Gastrocnemius medialis (tissue), 4 donors: ENCODE measurements around the gene RNF31.
A peak's percentile ranks its signal among the peaks of the same experiment; 100 is the strongest.

Experiments
- CTCF ChIP-seq, 5 experiments: fragments of 450-650 bp in 3 of 5; fragments of 200-600 bp in 2 of 5; sonication (generic) in 2 of 5; IDR thresholded peaks in 4 of 5; conservative IDR thresholded peaks in 1 of 5; 1 replicate in 4 of 5; 2 replicates in 1 of 5; pipeline ENCODE4 v1.5.1; 2016 to 2019; ENCODE audit warnings: antibody characterized with exemption in 5 of 5, mild to moderate bottlenecking in 3 of 5, moderate library complexity in 3 of 5
- POLR2A ChIP-seq, 2 donors: fragments of 450-650 bp; IDR thresholded peaks; one replicate each; pipeline ENCODE4 v1.6.1; 2017; ENCODE audit warnings: antibody characterized with exemption in 2 of 2, mild to moderate bottlenecking in 2 of 2, moderate library complexity in 2 of 2

GRCh38 chr14:24141097-24141880, 6.0 kb upstream of the RNF31 start, which contains the start of gene EMC9:
- peak; percentile 60 to 89 (median 80) for TF ChIP-seq CTCF (IDR thresholded peaks at IDR 0.05 in 4 of 5, conservative IDR thresholded peaks at IDR 0.05 in 1 of 5)
- TF ChIP-seq POLR2A (IDR thresholded peaks at IDR 0.05), result peak; percentile 94 to 95
